Endothelial cell (in vitro differentiated cells): ENCODE results near the gene CUEDC1. TPM values are rescaled to one million over a fixed set of nuclear protein-coding genes. Genes with fewer than 3 reads are reported as not detected.

ENCODE experiments used
- DNase-seq: peaks from one replicate; pipeline ENCODE4 v3.0.0; 2021; ENCODE audit warnings: low spot score
- H3K27ac Mint-ChIP-seq: one replicate; pipeline ENCODE4 v1.8.0; 2021; ENCODE audit warnings: mixed read lengths, inconsistent platforms; ENCODE audit not compliant: unreplicated experiment
- H3K27me3 Mint-ChIP-seq: one replicate; pipeline ENCODE4 v1.8.0; 2021; ENCODE audit warnings: mild to moderate bottlenecking, moderate library complexity, mixed read lengths, inconsistent platforms; ENCODE audit not compliant: unreplicated experiment
- H3K36me3 Mint-ChIP-seq: one replicate; pipeline ENCODE4 v1.8.0; 2021; ENCODE audit warnings: mild to moderate bottlenecking, low read depth, mixed read lengths, inconsistent platforms; ENCODE audit not compliant: unreplicated experiment
- H3K4me1 Mint-ChIP-seq: one replicate; pipeline ENCODE4 v1.8.0; 2021; ENCODE audit warnings: mild to moderate bottlenecking, mixed read lengths, inconsistent platforms; ENCODE audit not compliant: unreplicated experiment
- H3K4me3 Mint-ChIP-seq: one replicate; pipeline ENCODE4 v1.8.0; 2021; ENCODE audit warnings: mild to moderate bottlenecking, mixed read lengths, inconsistent platforms; ENCODE audit not compliant: unreplicated experiment
- H3K9me3 Mint-ChIP-seq: one replicate; pipeline ENCODE4 v1.8.0; 2021; ENCODE audit warnings: mixed read lengths, inconsistent platforms; ENCODE audit not compliant: unreplicated experiment
- total RNA-seq: library from RNA; stranded (reverse); fragmentation: NEBNext Ultra II Directional; extraction: Animal tissue kit (Norgen Biotek cat#: 25700); gene quantifications from one replicate; pipeline ENCODE4 v1.2.1, GENCODE V29; 2021; ENCODE audit not compliant: unreplicated experiment
- TF ChIP-seq, protein P1 (sequence below): fragments of 200-600 bp; sonication (generic); IDR thresholded peaks from one replicate; pipeline ENCODE4 v1.5.0; 2021; ENCODE audit warnings: antibody characterized with exemption; ENCODE audit not compliant: unreplicated experiment

Gene CUEDC1
- total RNA-seq, 1 donor from 2014 or later: 13.3 TPM

DNA sequence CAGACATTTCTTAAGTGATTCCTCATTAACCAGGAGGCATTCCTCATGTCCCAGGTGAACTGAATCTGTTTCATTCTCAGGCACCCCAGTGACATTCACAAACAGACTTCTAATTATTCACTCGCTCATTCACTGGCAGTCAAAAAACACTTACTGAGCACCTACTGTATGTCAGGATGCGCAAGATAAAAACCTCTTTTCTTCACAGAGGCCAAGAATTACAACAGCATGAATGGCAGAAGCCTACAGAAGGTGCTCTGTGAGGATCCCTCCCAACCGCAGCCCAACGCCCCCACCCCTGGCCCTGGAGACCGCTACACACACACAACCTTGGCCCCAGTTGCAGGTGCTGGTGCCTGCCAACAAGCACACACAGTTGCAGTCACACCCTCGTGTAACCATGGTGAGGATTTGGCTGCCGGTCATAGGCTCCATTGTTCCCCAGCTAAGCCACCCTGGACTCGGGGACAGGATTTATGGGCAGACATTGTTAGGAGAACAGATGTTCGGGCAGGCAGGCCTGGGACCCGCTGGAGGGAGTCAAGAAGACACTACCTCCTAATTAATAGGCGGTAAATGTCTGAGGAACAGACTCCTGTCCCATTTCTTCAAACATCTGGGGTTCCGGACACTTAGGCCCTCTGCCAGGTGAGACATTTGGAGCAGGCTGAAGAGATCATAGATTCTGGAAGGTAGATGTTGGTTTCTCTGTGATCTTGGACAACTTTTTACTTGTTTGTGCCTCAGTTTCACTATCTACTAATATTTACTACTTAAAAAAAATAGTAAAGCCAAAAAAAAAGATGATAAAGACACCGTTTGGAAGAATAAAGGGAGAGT is 43.2 kb downstream of the CUEDC1 start:
- no peak for DNase-seq
- Mint-ChIP-seq H3K4me1 (peaks cover 37% of the 10 kb centered on the region), H3K4me3 (no peak overlapping the region), H3K9me3 (no peaks in the 10 kb centered on the region), H3K27ac (peak overlapping the region; percentile 30), H3K27me3 (peaks cover 9% of the 10 kb centered on the region), H3K36me3 (peaks cover 2% of the 10 kb centered on the region)
- TF ChIP-seq, protein P1, sequence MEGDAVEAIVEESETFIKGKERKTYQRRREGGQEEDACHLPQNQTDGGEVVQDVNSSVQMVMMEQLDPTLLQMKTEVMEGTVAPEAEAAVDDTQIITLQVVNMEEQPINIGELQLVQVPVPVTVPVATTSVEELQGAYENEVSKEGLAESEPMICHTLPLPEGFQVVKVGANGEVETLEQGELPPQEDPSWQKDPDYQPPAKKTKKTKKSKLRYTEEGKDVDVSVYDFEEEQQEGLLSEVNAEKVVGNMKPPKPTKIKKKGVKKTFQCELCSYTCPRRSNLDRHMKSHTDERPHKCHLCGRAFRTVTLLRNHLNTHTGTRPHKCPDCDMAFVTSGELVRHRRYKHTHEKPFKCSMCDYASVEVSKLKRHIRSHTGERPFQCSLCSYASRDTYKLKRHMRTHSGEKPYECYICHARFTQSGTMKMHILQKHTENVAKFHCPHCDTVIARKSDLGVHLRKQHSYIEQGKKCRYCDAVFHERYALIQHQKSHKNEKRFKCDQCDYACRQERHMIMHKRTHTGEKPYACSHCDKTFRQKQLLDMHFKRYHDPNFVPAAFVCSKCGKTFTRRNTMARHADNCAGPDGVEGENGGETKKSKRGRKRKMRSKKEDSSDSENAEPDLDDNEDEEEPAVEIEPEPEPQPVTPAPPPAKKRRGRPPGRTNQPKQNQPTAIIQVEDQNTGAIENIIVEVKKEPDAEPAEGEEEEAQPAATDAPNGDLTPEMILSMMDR: no peak

DNA sequence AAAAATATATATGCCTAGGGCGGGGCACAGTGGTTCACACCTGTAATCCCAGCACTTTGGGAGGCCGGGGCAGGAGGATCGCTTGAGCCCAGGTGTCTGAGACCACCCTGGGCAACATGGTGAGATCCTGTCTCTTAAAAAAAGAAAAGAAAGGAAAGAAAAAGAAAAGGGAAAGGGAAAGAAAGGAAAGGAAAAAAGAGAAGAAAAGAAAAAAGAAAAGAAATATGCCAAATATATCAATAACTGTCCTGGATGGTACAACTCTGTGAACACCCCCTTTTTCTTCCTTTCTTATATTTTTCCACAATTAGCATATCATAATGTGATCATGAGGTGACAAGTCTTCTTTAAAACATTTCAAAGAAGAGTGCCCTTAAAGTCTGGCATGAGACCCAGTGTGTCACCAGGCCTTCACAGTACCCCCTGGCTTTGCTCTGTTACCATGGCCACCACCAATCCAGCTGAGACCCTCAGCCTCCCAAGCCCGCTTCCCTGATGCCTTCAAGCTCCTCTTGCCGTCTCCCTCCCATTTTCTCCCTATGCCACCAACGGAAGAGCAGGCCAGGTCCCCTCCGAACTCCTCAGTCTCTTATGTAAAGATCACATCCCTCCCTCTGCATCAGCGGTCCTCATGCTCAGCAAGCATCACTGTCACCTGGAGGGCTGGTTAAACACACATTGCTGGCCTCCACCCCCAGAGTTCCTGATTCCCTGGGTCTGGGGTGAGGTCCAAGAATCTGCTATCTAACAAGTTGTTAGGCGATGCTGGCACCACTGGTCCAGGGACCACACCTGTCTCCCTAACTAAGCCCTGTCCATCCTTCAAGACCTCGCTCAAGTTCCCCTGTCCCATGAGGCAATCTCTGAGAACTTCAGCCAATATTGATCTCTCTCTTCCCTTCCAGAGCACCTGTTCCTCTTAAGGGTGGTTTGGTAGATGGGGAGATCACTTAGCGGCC is 44.5 kb downstream of the CUEDC1 start:
- H3K4me3 Mint-ChIP-seq: no peak overlapping the region
- no peaks in the 10 kb centered on the region for H3K9me3 Mint-ChIP-seq

DNA sequence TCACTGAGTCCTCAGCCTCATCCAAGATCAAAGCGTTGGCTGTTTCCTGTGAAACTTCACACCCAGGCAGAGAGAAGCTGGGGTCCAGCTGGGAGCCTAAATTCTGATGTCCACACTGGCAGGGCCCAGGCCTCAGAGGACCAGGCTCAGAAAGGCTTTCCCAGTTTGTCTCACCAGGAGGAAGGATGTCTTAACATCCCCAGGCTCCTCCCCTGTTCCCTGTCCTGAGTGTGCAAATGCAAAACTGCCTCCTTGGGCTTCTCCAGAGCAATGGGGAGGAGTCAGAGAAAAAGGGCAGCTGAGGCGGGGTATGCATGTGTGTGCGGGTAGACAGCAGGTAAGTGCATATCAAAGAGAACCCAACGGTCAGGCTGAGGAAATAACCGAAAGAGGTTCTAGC is 45.7 kb downstream of the CUEDC1 start:
- H3K4me1 Mint-ChIP-seq: peaks cover 20% of the 10 kb centered on the region
- no peak overlapping the region for H3K4me3 Mint-ChIP-seq
- H3K27me3 Mint-ChIP-seq: peaks cover 12% of the 10 kb centered on the region
- TF ChIP-seq, protein P1: no peak
- H3K36me3 Mint-ChIP-seq: peaks cover 5% of the 10 kb centered on the region
- no peaks in the 10 kb centered on the region for H3K9me3 Mint-ChIP-seq
- DNase-seq: no peak
- no peak overlapping the region for H3K27ac Mint-ChIP-seq

More for the DNA sequence above, 44.5 kb downstream of the CUEDC1 start:
- peaks cover 5% of the 10 kb centered on the region for H3K36me3 Mint-ChIP-seq
- no peak for DNase-seq
- TF ChIP-seq, protein P1: no peak
- H3K27me3 Mint-ChIP-seq: peaks cover 11% of the 10 kb centered on the region
- peaks cover 30% of the 10 kb centered on the region for H3K4me1 Mint-ChIP-seq
- peak overlapping the region; percentile 9 for H3K27ac Mint-ChIP-seq

DNA sequence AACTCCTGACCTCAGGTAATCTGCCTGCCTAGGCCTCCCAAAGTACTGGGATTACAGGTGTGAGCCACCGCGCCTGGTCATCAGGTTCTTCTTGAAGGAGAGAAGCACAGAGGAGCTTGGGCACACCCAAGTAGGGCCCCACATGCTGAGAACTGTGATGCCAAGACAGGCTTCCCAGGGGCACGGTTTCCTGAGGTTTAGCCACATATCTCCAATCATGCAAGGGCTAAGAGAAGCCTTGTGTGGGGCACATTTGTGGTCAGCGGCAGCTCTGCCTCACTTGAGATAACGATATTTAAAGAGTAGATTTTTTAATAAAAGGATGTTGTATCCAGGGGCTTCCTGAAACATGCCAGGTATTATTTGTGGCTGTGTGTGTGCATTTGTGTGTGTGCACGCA is 46.9 kb downstream of the CUEDC1 start:
- H3K27me3 Mint-ChIP-seq: peaks cover 16% of the 10 kb centered on the region
- TF ChIP-seq, protein P1: no peak
- no peaks in the 10 kb centered on the region for H3K9me3 Mint-ChIP-seq
- H3K4me3 Mint-ChIP-seq: no peak overlapping the region
- no peak overlapping the region for H3K27ac Mint-ChIP-seq
- peaks cover 22% of the 10 kb centered on the region for H3K4me1 Mint-ChIP-seq
- DNase-seq: no peak
- peaks cover 5% of the 10 kb centered on the region for H3K36me3 Mint-ChIP-seq
